RWPE2 (cell line): ENCODE measurements around the gene VDAC1.
"Not testable (repeated sequence)": the region's sequence is repeated elsewhere in the genome, so short reads cannot be mapped to it uniquely, and the experiment has no call there.

Experiments used
- ATAC-seq: fragments of 200-7000 bp; cut with Tn5 transposase; 3 replicates; pipeline ENCODE4 v1.9.1; 2021; ENCODE audit warnings: low read depth
- DNase-seq: peaks from one replicate; pipeline ENCODE4 v3.0.0-alpha.2; 2020; ENCODE audit warnings: low spot score
- H3K27ac ChIP-seq: fragments of 450-650 bp; 2 replicates; pipeline ENCODE4 v1.5.1; 2017; ENCODE audit warnings: mild to moderate bottlenecking; ENCODE audit not compliant: poor library complexity, severe bottlenecking
- H3K27me3 ChIP-seq: fragments of 250-450 bp; sonication (Bioruptor Pico); 2 replicates; pipeline ENCODE4 v1.5.1; 2021; ENCODE audit warnings: mild to moderate bottlenecking, moderate library complexity; ENCODE audit not compliant: insufficient read depth, poor library complexity, severe bottlenecking
- H3K36me3 ChIP-seq: fragments of 250-450 bp; sonication (Bioruptor Pico); 2 replicates; pipeline ENCODE4 v1.5.1; 2020; ENCODE audit warnings: low read depth, mild to moderate bottlenecking, moderate library complexity
- H3K4me1 ChIP-seq: fragments of 250-450 bp; sonication (Bioruptor Pico); 2 replicates; pipeline ENCODE4 v1.5.1; 2021; ENCODE audit warnings: mild to moderate bottlenecking, moderate library complexity; ENCODE audit not compliant: insufficient read depth, poor library complexity, severe bottlenecking
- H3K4me3 ChIP-seq: fragments of 250-450 bp; sonication (Bioruptor Pico); 2 replicates; pipeline ENCODE4 v1.5.1; 2021; ENCODE audit warnings: mild to moderate bottlenecking, moderate library complexity; ENCODE audit not compliant: severe bottlenecking
- H3K9me3 ChIP-seq: fragments of 250-450 bp; sonication (Bioruptor Pico); 2 replicates; pipeline ENCODE4 v1.5.1; 2021; ENCODE audit warnings: mild to moderate bottlenecking, moderate library complexity; ENCODE audit not compliant: severe bottlenecking
- TF ChIP-seq, protein P1 (sequence below): fragments of 450-650 bp; IDR thresholded peaks from one replicate; pipeline ENCODE4 v1.5.1; 2017; ENCODE audit warnings: mild to moderate bottlenecking, moderate library complexity; ENCODE audit not compliant: poor library complexity, severe bottlenecking

The VDAC1 gene

DNA sequence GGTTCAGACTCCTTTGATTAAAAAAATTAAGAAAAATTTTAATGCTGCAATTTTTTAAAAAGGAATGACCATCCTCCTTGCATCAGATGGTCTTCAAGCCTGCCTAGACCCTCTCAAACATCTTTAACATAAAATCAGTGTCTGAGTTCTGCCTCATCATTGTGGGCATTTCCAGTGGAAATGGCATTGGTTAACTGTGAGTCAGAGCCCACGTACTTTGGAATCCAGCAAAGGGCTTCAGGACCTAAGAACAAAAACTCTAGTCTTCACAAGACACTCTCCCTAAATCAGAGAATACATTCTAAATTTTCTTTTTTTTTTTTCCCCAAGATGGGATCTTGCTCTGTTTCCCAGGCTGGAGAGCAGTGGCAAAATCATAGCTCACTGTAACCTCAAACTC is 26.9 kb downstream of the VDAC1 start:
- ATAC-seq (peak; percentile 36; the same call in 1 of the 3 replicates), DNase-seq (no peak)
- Histone ChIP-seq H3K27me3 (no peaks in the 10 kb centered on the region), H3K36me3 (peaks cover 97% of the 10 kb centered on the region), H3K27ac (no peak overlapping the region), H3K9me3 (no peaks in the 10 kb centered on the region), H3K4me3 (no peak overlapping the region), H3K4me1 (no peaks in the 10 kb centered on the region)
- TF ChIP-seq, protein P1, sequence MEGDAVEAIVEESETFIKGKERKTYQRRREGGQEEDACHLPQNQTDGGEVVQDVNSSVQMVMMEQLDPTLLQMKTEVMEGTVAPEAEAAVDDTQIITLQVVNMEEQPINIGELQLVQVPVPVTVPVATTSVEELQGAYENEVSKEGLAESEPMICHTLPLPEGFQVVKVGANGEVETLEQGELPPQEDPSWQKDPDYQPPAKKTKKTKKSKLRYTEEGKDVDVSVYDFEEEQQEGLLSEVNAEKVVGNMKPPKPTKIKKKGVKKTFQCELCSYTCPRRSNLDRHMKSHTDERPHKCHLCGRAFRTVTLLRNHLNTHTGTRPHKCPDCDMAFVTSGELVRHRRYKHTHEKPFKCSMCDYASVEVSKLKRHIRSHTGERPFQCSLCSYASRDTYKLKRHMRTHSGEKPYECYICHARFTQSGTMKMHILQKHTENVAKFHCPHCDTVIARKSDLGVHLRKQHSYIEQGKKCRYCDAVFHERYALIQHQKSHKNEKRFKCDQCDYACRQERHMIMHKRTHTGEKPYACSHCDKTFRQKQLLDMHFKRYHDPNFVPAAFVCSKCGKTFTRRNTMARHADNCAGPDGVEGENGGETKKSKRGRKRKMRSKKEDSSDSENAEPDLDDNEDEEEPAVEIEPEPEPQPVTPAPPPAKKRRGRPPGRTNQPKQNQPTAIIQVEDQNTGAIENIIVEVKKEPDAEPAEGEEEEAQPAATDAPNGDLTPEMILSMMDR, result no peak

- H3K36me3 ChIP-seq, result peaks cover 97% of the 10 kb centered on the region
- ATAC-seq (no peak), DNase-seq (no peak)
- TF ChIP-seq, protein P1, result no peak
- no peaks in the 10 kb centered on the region for H3K9me3 ChIP-seq
- H3K4me1 ChIP-seq, result no peaks in the 10 kb centered on the region
- H3K4me3 ChIP-seq, result no peak overlapping the region
- H3K27me3 ChIP-seq, result no peaks in the 10 kb centered on the region
- no peak overlapping the region for H3K27ac ChIP-seq
These were observed 27.5 kb downstream of the VDAC1 start for GRCh38 chr5:133977161-133977787.

DNA sequence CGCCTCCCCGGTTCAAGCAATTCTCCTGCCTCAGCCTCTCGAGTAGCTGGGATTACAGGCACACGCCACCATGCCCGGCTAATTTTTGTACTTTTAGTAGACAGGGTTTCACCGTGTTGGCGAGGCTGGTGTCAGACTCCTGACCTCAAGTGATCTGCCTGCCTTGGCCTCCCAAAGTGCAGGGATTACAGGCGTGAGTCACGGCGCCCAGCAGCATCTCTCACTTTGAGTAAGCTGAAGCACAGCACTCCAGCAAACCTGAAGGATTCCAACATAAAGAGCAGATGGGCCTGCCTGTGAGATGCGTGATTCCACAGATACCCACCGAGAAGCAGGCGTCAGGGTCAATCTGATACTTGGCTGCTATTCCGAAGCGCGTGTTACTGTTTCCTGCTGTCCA is 29.2 kb downstream of the VDAC1 start:
- H3K27ac ChIP-seq, H3K9me3 ChIP-seq, H3K4me1 ChIP-seq, ATAC-seq, H3K27me3 ChIP-seq, H3K4me3 ChIP-seq, DNase-seq: not testable (repeated sequence)
- peaks cover 81% of the 10 kb centered on the region for H3K36me3 ChIP-seq

GRCh38 chr5:133974142-133974541 is 30.6 kb downstream of the VDAC1 start:
- no peak for DNase-seq
- TF ChIP-seq, protein P1, result no peak
- Histone ChIP-seq H3K4me3 (no peak overlapping the region), H3K36me3 (peaks cover 69% of the 10 kb centered on the region), H3K9me3 (no peaks in the 10 kb centered on the region), H3K27me3 (no peaks in the 10 kb centered on the region), H3K27ac (no peak overlapping the region), H3K4me1 (no peaks in the 10 kb centered on the region)
- no peak for ATAC-seq

- no peak overlapping the region for H3K4me3 ChIP-seq
- H3K27me3 ChIP-seq, result no peaks in the 10 kb centered on the region
- H3K9me3 ChIP-seq, result no peaks in the 10 kb centered on the region
- H3K4me1 ChIP-seq, result peaks cover 10% of the 10 kb centered on the region
- TF ChIP-seq, protein P1, result no peak
- H3K27ac ChIP-seq, result peak overlapping the region; percentile 47
- ATAC-seq, result no peak
- DNase-seq, result no peak
- H3K36me3 ChIP-seq, result peaks cover 41% of the 10 kb centered on the region
These were observed 34.4 kb downstream of the VDAC1 start for GRCh38 chr5:133970325-133970909.
